Colon (tissue), 2 donors: Measurements from ENCODE around the gene TMEM270.

Experiments
- FAIRE-seq: peaks from 2 replicates; lab custom pipeline; 2012; peaks lifted over from hg19 to GRCh38; lab: Jason Lieb, UNC
- donor health status: control.
- donor health status: control.

The TMEM270 gene

GRCh38 chr7:73888959-73889358 is 28.0 kb downstream of the TMEM270 start:
- FAIRE-seq, result no peak

- no peak for FAIRE-seq
Measured at GRCh38 chr7:73890555-73891147, 29.7 kb downstream of the TMEM270 start.

- no peak for FAIRE-seq
Measured at GRCh38 chr7:73891178-73891885, 30.4 kb downstream of the TMEM270 start.

GRCh38 chr7:73892003-73892999 is 31.3 kb downstream of the TMEM270 start:
- no peak for FAIRE-seq

- FAIRE-seq, result no peak
Measured at GRCh38 chr7:73893342-73894101, 32.6 kb downstream of the TMEM270 start.

GRCh38 chr7:73894166-73894565 is 33.2 kb downstream of the TMEM270 start:
- FAIRE-seq, result no peak

GRCh38 chr7:73894733-73895551 is 34.0 kb downstream of the TMEM270 start:
- FAIRE-seq, result no peak

GRCh38 chr7:73895626-73896025 is 34.7 kb downstream of the TMEM270 start:
- no peak for FAIRE-seq

- FAIRE-seq, result no peak
Measured at GRCh38 chr7:73896454-73896853, 35.5 kb downstream of the TMEM270 start.

- no peak for FAIRE-seq
Measured at GRCh38 chr7:73899731-73900142, 38.8 kb downstream of the TMEM270 start.

- no peak for FAIRE-seq
Measured at GRCh38 chr7:73900286-73900685, 39.3 kb downstream of the TMEM270 start.

GRCh38 chr7:73901231-73901822 is 40.4 kb downstream of the TMEM270 start:
- no peak for FAIRE-seq

GRCh38 chr7:73901823-73902597 is 41.1 kb downstream of the TMEM270 start:
- no peak for FAIRE-seq

- no peak for FAIRE-seq
Measured at GRCh38 chr7:73903321-73904218, 42.6 kb downstream of the TMEM270 start.

- no peak for FAIRE-seq
Measured at GRCh38 chr7:73904219-73905137, 43.5 kb downstream of the TMEM270 start.

GRCh38 chr7:73905360-73905759 is 44.4 kb downstream of the TMEM270 start:
- no peak for FAIRE-seq

GRCh38 chr7:73906874-73907273 is 45.9 kb downstream of the TMEM270 start:
- no peak for FAIRE-seq
